Smooth muscle cell (in vitro differentiated cells): Measurements from ENCODE around the gene PLCB1. TPM values are rescaled to one million over a fixed set of nuclear protein-coding genes. Genes with fewer than 3 reads are reported as not detected.

ENCODE experiments used
- DNase-seq: peaks from one replicate; lab custom pipeline; 2025; ENCODE audit not compliant: unreplicated experiment; lab: John Stamatoyannopoulos, UW
- H2AFZ ChIP-seq: fragments of 200-600 bp; sonication (generic); 2 replicates; pipeline ENCODE4 v1.6.0; 2016; ENCODE audit warnings: antibody characterized with exemption, low read depth, mild to moderate bottlenecking
- H3F3A ChIP-seq: fragments of 200-600 bp; sonication (generic); 2 replicates; pipeline ENCODE4 v1.6.0; 2017; ENCODE audit warnings: antibody characterized with exemption, low read depth
- H3K27ac ChIP-seq: fragments of 200-600 bp; sonication (generic); 2 replicates; pipeline ENCODE4 v1.5.1; 2016; ENCODE audit warnings: low read depth, mild to moderate bottlenecking
- H3K27me3 ChIP-seq: fragments of 200-600 bp; sonication (generic); 2 replicates; pipeline ENCODE4 v1.6.1; 2016; ENCODE audit warnings: low read depth, mild to moderate bottlenecking
- H3K36me3 ChIP-seq: fragments of 200-600 bp; sonication (generic); 2 replicates; pipeline ENCODE4 v1.5.1; 2016; ENCODE audit warnings: low read depth
- H3K4me1 ChIP-seq: fragments of 200-600 bp; sonication (generic); 2 replicates; pipeline ENCODE4 v1.5.1; 2016; ENCODE audit warnings: low read depth
- H3K4me2 ChIP-seq: fragments of 200-600 bp; sonication (generic); 2 replicates; pipeline ENCODE4 v1.6.0; 2016; ENCODE audit warnings: mild to moderate bottlenecking
- H3K4me3 ChIP-seq: fragments of 200-600 bp; sonication (generic); 2 replicates; pipeline ENCODE4 v1.5.1; 2016; ENCODE audit warnings: mild to moderate bottlenecking
- H3K79me2 ChIP-seq: fragments of 200-600 bp; sonication (generic); 2 replicates; pipeline ENCODE4 v1.6.0; 2016; ENCODE audit warnings: low read depth, mild to moderate bottlenecking
- H3K9ac ChIP-seq: fragments of 200-600 bp; sonication (generic); 2 replicates; pipeline ENCODE4 v1.6.0; 2016; ENCODE audit warnings: low read depth
- H3K9me3 ChIP-seq: fragments of 200-600 bp; sonication (generic); replicated peaks from 2 replicates; pipeline ENCODE4 v1.5.1; 2016; ENCODE audit warnings: low read depth
- H4K20me1 ChIP-seq: fragments of 200-600 bp; sonication (generic); 2 replicates; pipeline ENCODE4 v1.6.0; 2016; ENCODE audit warnings: low read depth
- CTCF ChIP-seq: fragments of 200-600 bp; sonication (generic); IDR thresholded peaks from 2 replicates; pipeline ENCODE4 v1.5.1; 2017; ENCODE audit warnings: borderline replicate concordance, mild to moderate bottlenecking, antibody characterized with exemption; ENCODE audit not compliant: insufficient read depth, poor library complexity, severe bottlenecking
- WGBS: methylation state at CpG from one replicate; pipeline ENCODE4 v1.1.7; 2016; ENCODE audit warnings: low lambda C conversion rate; 5-methylcytosine and 5-hydroxymethylcytosine counted together
- polyA plus RNA-seq: library from polyadenylated mRNA; unstranded; fragments of >200 nt; fragmentation: Nextera tagmentation; extraction: Ambion mirVana; gene quantifications from 2 replicates; pipeline ENCODE4 v1.2.1, GENCODE V29; 2016
- total RNA-seq: library from RNA; depleted of rRNA; stranded (reverse); fragments of >200 nt; gene quantifications from 2 replicates; pipeline ENCODE4 v1.2.3, GENCODE V29; 2014

PLCB1 gene
- total and polyA plus RNA-seq, 2 experiments from 2014 or later: 4.7 to 25.3 TPM

GRCh38 chr20:8487696-8488095 is 355.6 kb downstream of the PLCB1 start:
- no peak for TF ChIP-seq CTCF
- Histone ChIP-seq H4K20me1 (no peaks in the 10 kb centered on the region), H3K36me3 (no peaks in the 10 kb centered on the region), H3K9ac (no peak overlapping the region), H3K4me3 (no peak overlapping the region), H3F3A (no peaks in the 10 kb centered on the region), H3K4me1 (no peaks in the 10 kb centered on the region), H3K27me3 (no peaks in the 10 kb centered on the region), H3K79me2 (no peaks in the 10 kb centered on the region), H3K9me3 (no peaks in the 10 kb centered on the region), H3K27ac (no peak overlapping the region), H2AFZ (no peak overlapping the region), H3K4me2 (no peak overlapping the region)
- no peak for DNase-seq
- 95% methylated on average over 7 of the region's 7 CpGs for WGBS

- H3K9me3 ChIP-seq: no peaks in the 10 kb centered on the region
- TF ChIP-seq CTCF: no peak
Measured at GRCh38 chr20:8489094-8489883, 357.2 kb downstream of the PLCB1 start.

GRCh38 chr20:8490076-8490830 is 358.2 kb downstream of the PLCB1 start:
- no peak overlapping the region for H3K4me3 ChIP-seq
- H3K4me1 ChIP-seq: no peaks in the 10 kb centered on the region
- no peak for DNase-seq
- no peaks in the 10 kb centered on the region for H3K36me3 ChIP-seq
- no peak for TF ChIP-seq CTCF
- H3K9ac ChIP-seq: no peak overlapping the region
- 90% methylated on average over 3 of the region's 3 CpGs for whole genome bisulfite sequencing
- H2AFZ ChIP-seq: no peak overlapping the region
- no peaks in the 10 kb centered on the region for H3F3A ChIP-seq
- H3K4me2 ChIP-seq: no peak overlapping the region
- H3K9me3 ChIP-seq: no peaks in the 10 kb centered on the region
- H3K79me2 ChIP-seq: no peaks in the 10 kb centered on the region
- H3K27ac ChIP-seq: no peak overlapping the region
- H3K27me3 ChIP-seq: no peaks in the 10 kb centered on the region
- no peaks in the 10 kb centered on the region for H4K20me1 ChIP-seq

More at GRCh38 chr20:8489094-8489883, 357.2 kb downstream of the PLCB1 start:
- H3K79me2 ChIP-seq: no peaks in the 10 kb centered on the region
- H3K36me3 ChIP-seq: no peaks in the 10 kb centered on the region
- H3K27ac ChIP-seq: no peak overlapping the region
- H3K27me3 ChIP-seq: no peaks in the 10 kb centered on the region
- H3K4me1 ChIP-seq: no peaks in the 10 kb centered on the region
- H4K20me1 ChIP-seq: no peaks in the 10 kb centered on the region
- H3K9ac ChIP-seq: no peak overlapping the region
- H2AFZ ChIP-seq: no peak overlapping the region
- H3K4me2 ChIP-seq: no peak overlapping the region
- DNase-seq: no peak
- no peak overlapping the region for H3K4me3 ChIP-seq
- WGBS: 86% methylated on average over 6 of the region's 6 CpGs
- no peaks in the 10 kb centered on the region for H3F3A ChIP-seq
